ENCODE data around the gene MDFIC.

The MDFIC gene

DNA sequence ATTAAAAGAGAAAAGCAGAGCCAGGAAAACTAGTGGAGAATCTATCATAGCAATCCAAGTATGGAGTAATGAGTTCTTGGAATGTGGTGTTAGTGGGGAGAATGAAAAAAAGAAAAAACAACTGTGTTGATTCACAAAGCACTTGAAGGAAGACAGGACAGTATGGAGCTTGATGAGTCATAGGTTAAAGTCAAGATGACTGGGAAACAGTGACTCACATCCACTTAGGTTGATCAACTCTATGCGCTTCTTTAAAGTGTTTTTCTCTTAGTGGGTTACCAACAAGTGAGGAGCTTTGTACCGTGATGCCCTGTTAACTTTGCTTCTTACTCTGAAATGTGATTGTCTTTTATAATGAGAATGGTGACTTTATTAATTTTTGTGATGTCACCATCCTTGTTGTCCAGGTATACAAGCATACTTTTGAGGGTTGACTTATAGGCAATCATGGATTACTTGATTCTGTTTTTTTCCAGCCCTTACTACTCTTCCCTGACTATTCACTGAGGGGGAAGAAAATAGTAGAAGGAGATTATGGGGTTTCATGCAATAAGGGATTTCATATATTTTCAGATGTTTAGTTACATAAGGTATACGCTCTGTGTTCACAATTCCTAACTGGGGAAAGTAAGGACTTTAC lies 32.1 kb upstream of the MDFIC start:
- Mint-ChIP-seq H3K4me3 (no peak overlapping the region), H3K27me3 (ENCODE audit: low read depth, poor library complexity) (peaks cover 3% of the 10 kb centered on the region), H3K9me3 (peaks cover 4% of the 10 kb centered on the region), H3K27ac (no peak overlapping the region), H3K4me1 (no peaks in the 10 kb centered on the region), H3K36me3 (ENCODE audit: low read depth) (no peaks in the 10 kb centered on the region)
- TF ChIP-seq, protein P1, sequence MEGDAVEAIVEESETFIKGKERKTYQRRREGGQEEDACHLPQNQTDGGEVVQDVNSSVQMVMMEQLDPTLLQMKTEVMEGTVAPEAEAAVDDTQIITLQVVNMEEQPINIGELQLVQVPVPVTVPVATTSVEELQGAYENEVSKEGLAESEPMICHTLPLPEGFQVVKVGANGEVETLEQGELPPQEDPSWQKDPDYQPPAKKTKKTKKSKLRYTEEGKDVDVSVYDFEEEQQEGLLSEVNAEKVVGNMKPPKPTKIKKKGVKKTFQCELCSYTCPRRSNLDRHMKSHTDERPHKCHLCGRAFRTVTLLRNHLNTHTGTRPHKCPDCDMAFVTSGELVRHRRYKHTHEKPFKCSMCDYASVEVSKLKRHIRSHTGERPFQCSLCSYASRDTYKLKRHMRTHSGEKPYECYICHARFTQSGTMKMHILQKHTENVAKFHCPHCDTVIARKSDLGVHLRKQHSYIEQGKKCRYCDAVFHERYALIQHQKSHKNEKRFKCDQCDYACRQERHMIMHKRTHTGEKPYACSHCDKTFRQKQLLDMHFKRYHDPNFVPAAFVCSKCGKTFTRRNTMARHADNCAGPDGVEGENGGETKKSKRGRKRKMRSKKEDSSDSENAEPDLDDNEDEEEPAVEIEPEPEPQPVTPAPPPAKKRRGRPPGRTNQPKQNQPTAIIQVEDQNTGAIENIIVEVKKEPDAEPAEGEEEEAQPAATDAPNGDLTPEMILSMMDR (IDR thresholded peaks at IDR 0.05): no peak
- no peak for DNase-seq

DNA sequence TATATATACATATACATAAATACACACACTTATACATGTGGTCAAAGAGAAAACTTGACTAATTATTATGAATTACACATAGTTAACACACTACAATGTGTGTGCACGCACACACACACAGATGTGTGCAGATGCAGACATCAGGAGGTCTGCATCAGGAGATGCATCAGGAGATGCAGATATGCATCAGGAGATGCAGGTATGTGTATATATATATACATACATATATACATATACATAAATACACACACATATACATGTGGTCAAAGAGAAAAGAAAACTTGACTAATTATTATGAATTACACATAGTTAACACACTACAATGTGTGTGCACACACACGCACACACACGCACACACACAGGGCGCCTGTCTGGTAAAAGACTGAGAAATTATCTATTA lies 31.3 kb upstream of the MDFIC start:
- Mint-ChIP-seq H3K4me1 (no peaks in the 10 kb centered on the region), H3K36me3 (ENCODE audit: low read depth) (no peaks in the 10 kb centered on the region), H3K9me3 (peaks cover 4% of the 10 kb centered on the region), H3K27ac (no peak overlapping the region), H3K27me3 (ENCODE audit: low read depth, poor library complexity) (peaks cover 3% of the 10 kb centered on the region), H3K4me3 (no peak overlapping the region)
- no peak for DNase-seq
- TF ChIP-seq, protein P1 (IDR thresholded peaks at IDR 0.05): no peak

DNA sequence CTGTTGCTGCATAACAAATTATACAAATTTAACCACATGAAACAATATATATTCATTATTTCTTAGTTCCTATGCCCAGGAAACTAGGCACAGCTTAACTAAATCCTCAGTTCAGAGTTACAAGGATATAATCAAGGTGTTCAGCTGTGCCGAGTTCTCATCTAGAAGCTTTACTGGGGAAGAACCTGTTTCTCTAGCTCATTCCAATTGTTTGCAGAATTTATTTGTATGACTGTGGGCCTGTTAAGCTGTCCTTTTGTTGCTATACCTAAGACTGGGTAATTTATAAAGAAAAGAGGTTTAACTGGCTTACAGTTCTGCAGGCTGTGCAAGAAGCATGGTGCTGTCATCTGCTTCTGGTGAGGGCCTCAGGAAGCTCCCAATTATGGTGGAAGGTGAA lies 21.8 kb upstream of the MDFIC start:
- no peak overlapping the region for H3K27ac Mint-ChIP-seq

DNA sequence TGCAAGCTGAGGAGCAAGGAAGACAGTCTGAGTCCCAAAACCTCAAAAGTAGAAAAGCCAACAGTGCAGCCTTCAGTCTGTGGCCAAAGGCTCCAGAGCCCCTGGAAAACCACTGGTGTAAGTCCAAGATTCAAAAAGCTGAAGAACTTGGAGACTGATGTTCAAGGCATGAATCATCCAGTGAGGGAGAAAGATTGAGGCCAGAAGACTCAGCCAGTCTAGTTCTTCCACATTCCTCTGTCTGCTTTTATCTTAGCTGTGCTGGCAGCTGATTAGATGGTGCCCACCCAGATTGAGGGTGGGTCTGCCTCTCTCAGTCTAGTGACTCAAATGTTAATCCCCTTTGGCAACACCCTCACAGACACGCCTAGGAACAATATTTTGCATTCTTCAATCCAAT lies 20.1 kb upstream of the MDFIC start:
- Mint-ChIP-seq H3K9me3 (no peaks in the 10 kb centered on the region), H3K4me1 (no peaks in the 10 kb centered on the region), H3K27me3 (ENCODE audit: low read depth, poor library complexity) (peaks cover 4% of the 10 kb centered on the region), H3K4me3 (no peak overlapping the region), H3K36me3 (ENCODE audit: low read depth) (no peaks in the 10 kb centered on the region), H3K27ac (no peak overlapping the region)
- no peak for DNase-seq
- TF ChIP-seq, protein P1 (IDR thresholded peaks at IDR 0.05): no peak

More for the DNA sequence above, 21.8 kb upstream of the MDFIC start:
- H3K4me3 Mint-ChIP-seq: no peak overlapping the region
- TF ChIP-seq, protein P1 (IDR thresholded peaks at IDR 0.05): no peak
- H3K27me3 Mint-ChIP-seq (ENCODE audit: low read depth, poor library complexity): peaks cover 4% of the 10 kb centered on the region
- DNase-seq: no peak
- H3K4me1 Mint-ChIP-seq: no peaks in the 10 kb centered on the region
- no peaks in the 10 kb centered on the region for H3K36me3 Mint-ChIP-seq (ENCODE audit: low read depth)
- no peaks in the 10 kb centered on the region for H3K9me3 Mint-ChIP-seq

DNA sequence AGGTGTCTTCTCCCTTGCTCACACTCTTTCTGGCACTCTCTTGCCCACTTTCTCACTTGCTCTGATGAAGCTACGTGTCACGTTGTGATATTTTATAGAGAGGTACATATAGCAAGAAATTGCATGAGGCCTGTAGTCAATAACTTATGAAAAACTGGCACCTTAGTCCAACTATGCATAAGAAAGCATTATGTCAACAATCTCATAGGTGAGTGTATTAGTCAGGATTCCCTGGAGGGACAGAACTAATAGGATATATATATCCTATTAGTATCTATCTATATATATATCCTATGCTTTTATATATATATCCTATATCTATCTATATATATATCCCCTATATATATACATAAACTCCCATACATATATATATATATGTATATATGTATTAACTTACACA lies 18.8 kb upstream of the MDFIC start:
- no peaks in the 10 kb centered on the region for H3K36me3 Mint-ChIP-seq (ENCODE audit: low read depth)
- no peak for DNase-seq
- no peak overlapping the region for H3K27ac Mint-ChIP-seq
- H3K27me3 Mint-ChIP-seq (ENCODE audit: low read depth, poor library complexity): peaks cover 4% of the 10 kb centered on the region
- H3K4me1 Mint-ChIP-seq: no peaks in the 10 kb centered on the region
- TF ChIP-seq, protein P1 (IDR thresholded peaks at IDR 0.05): no peak
- H3K9me3 Mint-ChIP-seq: peaks cover 2% of the 10 kb centered on the region
- no peak overlapping the region for H3K4me3 Mint-ChIP-seq

DNA sequence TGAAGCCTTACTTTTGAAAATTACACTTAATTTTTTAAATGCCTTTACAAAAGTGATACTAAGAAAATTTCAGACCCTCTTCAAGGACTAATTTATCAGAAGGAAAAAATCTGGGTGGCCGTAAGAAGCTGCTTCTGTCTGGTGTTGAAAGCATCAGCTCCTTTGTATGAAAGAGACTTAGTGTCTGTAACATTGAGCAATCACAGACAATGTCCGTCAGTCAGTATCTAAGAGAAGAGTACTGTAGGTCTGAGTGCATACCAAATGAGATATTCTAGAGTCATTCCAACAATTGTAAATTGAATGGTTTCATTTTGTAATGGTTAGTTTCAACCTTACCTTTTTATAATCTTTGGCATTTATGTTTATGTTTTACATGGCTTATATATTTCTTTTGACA lies 11.1 kb upstream of the MDFIC start:
- H3K27ac Mint-ChIP-seq: no peak overlapping the region
- H3K36me3 Mint-ChIP-seq (ENCODE audit: low read depth): no peaks in the 10 kb centered on the region
- H3K9me3 Mint-ChIP-seq: peaks cover 6% of the 10 kb centered on the region
- H3K4me1 Mint-ChIP-seq: no peaks in the 10 kb centered on the region
- TF ChIP-seq, protein P1 (IDR thresholded peaks at IDR 0.05): no peak
- no peak overlapping the region for H3K4me3 Mint-ChIP-seq
- no peak for DNase-seq
- no peaks in the 10 kb centered on the region for H3K27me3 Mint-ChIP-seq (ENCODE audit: low read depth, poor library complexity)
